ENCODE results near the gene SEMA3D.

DNA sequence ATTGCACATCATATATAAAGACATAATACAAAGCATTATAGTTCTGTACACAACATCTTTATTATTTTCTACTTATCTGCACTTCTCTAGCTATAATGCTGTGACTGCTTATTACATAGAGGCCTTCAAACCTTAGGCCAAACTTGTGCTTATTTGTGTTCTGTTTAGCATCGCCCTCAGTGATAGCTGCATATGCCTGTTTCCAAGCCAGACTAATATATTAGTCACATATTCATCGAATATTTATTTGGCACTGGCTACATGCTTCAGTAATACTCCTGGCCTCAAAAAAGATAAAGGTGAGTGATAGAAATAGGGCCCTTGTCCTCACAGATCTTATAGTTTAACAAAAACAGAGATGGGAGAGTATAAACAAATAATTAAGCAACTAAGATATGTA is 30.2 kb upstream of the SEMA3D start:
- TF ChIP-seq, protein P1, sequence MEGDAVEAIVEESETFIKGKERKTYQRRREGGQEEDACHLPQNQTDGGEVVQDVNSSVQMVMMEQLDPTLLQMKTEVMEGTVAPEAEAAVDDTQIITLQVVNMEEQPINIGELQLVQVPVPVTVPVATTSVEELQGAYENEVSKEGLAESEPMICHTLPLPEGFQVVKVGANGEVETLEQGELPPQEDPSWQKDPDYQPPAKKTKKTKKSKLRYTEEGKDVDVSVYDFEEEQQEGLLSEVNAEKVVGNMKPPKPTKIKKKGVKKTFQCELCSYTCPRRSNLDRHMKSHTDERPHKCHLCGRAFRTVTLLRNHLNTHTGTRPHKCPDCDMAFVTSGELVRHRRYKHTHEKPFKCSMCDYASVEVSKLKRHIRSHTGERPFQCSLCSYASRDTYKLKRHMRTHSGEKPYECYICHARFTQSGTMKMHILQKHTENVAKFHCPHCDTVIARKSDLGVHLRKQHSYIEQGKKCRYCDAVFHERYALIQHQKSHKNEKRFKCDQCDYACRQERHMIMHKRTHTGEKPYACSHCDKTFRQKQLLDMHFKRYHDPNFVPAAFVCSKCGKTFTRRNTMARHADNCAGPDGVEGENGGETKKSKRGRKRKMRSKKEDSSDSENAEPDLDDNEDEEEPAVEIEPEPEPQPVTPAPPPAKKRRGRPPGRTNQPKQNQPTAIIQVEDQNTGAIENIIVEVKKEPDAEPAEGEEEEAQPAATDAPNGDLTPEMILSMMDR (IDR thresholded peaks at IDR 0.05): no peak
- TF ChIP-seq POLR2AphosphoS5 (IDR thresholded peaks at IDR 0.05): no peak
- TF ChIP-seq POLR2A (IDR thresholded peaks at IDR 0.05): no peak

All from sigmoid colon (tissue), 4 donors.